ENCODE data around the gene TGFB2.

TGFB2 gene

DNA sequence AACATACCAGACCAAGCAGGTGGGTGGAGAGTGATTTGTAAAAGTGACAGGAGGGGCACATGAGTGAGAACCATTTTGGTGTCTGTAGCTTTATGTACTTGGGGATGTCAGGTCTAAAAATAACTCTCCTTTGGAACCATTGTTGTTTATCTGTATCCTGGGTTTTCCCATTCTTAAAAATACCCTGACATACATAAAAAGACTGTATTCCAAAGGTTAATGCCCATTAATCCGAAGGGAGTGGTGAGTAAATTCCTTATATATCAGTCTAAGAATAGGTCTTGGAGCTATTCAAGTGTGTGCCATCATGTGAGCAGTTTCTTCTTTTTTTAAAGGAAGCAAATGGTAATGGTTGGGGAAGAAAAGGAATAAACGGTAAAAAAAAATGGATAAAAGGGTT lies 117.5 kb downstream of the TGFB2 start:
- no peak for DNase-seq (ENCODE audit: low read depth, low spot score)

DNA sequence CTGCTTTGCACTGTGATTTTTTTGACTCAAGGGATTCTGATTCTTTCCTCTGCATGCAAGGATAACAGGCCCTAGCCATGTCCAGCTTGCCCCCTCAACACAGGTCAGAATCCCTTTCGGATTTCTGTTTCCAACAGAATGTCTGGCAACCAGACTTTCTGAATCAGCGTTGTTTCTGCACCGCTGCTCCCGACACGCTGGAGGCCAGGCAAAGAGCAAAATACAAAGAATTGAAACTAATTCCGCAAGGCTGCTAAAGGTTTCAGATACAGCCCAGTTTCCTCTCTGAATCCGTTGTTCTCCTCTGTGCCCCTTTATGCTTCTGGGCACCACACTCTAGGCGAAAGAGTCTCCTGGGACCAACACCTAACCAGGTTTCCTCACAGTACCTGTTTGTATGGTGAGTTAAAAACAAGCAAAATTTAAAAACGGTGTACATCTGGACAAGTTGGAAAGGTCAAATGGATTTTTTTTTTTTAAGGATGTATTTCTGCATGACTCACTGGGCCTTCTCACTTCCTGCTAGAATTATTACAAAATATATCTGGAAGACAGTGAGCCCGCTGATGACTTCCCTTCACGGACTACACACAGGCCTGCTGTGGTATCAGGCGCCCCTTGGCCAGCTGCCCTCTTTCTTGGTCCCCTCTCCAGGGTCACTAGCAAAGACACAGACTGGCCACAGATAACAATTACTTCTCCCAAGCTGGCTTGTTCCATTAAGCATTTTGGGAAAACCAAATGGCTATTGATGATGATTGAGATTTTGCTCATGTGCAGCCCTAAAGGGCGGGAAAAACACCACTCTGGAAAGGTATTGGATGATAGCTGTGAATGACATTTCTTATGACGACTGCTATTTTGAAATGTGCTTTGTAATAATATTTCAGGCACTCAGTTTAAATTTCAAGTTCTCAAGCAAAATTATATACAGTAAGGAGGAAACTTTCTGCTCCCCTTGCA lies 118.3 kb downstream of the TGFB2 start:
- DNase-seq (ENCODE audit: low read depth, low spot score) = no peak

- DNase-seq (ENCODE audit: low read depth, low spot score) = no peak
These were observed 119.7 kb downstream of the TGFB2 start for GRCh38 chr1:218464871-218465270.

DNA sequence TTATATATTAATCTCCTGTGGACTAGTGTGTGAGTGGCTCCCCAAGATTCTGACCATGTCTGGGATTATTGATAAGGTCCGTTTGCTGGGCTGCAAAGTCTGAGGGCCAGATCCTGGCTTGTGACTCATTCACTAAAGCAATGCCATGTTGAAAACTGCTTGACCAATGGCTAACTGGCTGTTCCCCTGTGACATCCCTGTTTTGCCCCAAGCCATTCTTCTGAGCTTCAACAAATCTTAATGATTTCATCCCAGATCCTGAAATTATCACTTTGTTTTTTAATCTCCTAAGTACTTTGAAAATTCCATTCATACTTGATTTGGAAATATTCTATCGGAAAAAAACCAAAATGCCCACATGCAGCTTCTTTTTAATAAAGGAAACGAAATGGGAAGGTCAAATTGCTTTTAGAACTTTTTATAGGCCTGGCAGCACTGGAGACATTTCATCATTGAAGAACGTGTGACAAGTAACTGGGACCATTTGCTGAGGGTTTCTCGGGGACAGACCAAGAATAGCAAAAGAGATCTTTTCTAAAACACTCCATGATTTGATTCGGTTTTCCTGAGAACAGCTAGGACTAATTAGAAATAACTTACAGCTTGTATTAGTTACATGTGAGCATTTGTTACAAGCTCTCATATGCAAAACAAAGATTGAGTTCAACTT lies 121.3 kb downstream of the TGFB2 start:
- DNase-seq (ENCODE audit: low read depth, low spot score) = no peak

DNA sequence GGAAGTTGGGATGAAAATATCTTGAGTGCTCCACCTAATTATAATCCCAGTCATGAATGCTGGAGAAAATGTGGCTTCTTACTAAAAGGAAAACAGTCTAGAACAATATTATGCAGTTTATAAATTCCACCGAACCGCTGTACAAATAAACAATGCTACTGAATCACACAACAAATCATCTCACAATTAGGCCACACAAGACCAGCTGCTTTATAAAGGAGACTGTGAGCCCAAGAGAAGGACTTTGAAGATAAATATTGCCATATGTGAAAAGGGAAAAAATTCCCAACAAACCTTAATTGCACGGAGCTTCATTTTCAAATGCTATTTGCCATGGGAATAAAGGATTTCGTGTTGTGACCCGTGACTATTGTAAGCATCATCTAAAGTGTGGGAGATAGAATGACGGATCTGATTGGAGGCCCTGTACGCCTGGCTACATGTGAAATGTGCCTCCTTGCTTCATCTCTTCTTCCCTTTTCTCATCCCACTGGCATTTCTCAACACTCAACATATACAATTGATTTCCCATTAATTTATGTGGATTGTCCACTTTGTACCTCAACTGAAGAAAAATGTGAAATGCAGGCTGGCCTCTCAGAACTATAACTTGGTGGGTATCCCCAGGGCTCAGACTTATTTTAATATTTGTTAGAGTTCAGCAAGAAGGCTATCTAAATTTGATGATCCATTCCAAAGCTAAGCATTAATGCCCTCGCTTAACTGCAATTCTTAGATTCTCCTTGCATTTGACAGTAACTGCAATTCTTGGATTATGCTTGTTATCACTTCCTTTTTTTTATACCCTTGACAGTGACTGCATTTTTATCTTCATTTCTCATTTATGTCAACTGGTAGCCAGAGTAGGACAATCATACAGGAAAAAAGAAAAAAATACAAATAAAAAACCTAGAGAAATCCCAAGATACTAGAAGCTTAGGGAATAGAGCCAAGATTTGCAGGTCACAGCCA lies 122.3 kb downstream of the TGFB2 start:
- DNase-seq (ENCODE audit: low read depth, low spot score) = no peak

- no peak for DNase-seq (ENCODE audit: low read depth, low spot score)
These were observed 123.6 kb downstream of the TGFB2 start for GRCh38 chr1:218468711-218469110.

DNA sequence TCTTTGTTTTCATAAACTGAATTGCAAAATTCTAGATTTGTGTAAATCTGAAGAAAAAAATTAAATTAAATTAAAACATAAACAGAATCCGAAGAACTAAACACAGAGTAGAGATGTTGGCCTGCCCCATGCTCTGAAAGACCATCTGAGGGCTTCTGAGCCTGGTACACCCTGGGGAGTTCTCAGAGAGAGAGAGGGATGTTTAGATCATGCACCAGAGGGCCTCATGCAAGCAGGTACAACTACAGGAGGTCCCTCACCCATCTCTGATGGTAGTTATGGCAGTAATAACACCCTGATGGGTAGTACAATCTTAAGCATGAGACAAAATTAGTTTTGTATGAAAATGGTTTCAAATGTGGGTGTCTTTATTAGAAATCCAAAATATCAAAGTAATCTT lies 127.7 kb downstream of the TGFB2 start:
- DNase-seq (ENCODE audit: low read depth, low spot score) = no peak

GRCh38 chr1:218473522-218473921 lies 128.4 kb downstream of the TGFB2 start:
- no peak for DNase-seq (ENCODE audit: low read depth, low spot score)

GRCh38 chr1:218474128-218474527 lies 129.0 kb downstream of the TGFB2 start:
- no peak for DNase-seq (ENCODE audit: low read depth, low spot score)

- DNase-seq (ENCODE audit: low read depth, low spot score) = no peak
These were observed 130.1 kb downstream of the TGFB2 start for GRCh38 chr1:218475275-218475674.

- DNase-seq (ENCODE audit: low read depth, low spot score) = no peak
These were observed 130.6 kb downstream of the TGFB2 start for GRCh38 chr1:218475699-218476098.

GRCh38 chr1:218476385-218476784 lies 131.2 kb downstream of the TGFB2 start:
- DNase-seq (ENCODE audit: low read depth, low spot score) = no peak

DNA sequence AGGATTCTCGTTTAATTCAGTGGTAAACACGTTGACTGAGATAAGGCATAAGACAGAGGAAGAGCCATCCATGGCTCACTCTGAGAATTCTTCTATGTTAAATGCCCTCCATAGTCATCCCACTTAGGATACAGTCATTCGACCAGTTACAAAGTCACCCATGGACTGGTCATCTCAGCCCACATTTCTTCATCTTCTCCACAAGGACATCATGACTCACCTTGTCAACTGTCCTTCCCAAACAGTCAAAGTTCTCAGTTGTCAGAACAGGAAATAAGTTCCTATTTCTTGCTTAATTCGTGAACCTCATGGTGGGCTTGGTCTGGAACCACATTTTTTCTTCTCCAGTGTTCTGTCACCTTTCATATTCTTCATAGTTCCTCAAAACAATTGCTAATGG lies 133.2 kb downstream of the TGFB2 start:
- DNase-seq (ENCODE audit: low read depth, low spot score) = no peak

- DNase-seq (ENCODE audit: low read depth, low spot score) = no peak
These were observed 134.4 kb downstream of the TGFB2 start for GRCh38 chr1:218479436-218480115.

DNA sequence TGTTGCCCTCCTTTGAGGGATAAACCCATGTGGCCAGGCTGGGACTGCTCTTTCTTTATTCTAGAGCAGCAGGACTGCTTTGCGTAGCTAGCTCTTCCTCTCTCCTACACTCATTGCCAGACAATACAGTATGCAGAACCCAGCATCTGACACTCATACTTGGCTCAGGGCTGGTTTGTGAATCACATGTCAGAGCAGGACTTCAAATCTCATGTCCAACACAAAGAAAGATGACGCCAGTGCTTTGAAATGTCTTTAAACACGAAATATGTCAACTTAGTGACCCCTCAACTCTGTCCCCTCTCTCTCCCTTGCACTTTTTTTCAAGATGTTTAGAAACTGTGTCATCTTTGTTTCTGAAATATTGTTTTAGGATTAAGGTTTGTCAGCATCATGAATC lies 135.0 kb downstream of the TGFB2 start:
- DNase-seq (ENCODE audit: low read depth, low spot score) = no peak

GRCh38 chr1:218480588-218481099 lies 135.5 kb downstream of the TGFB2 start:
- no peak for DNase-seq (ENCODE audit: low read depth, low spot score)

- no peak for DNase-seq (ENCODE audit: low read depth, low spot score)
These were observed 136.1 kb downstream of the TGFB2 start for GRCh38 chr1:218481116-218481775.

- DNase-seq (ENCODE audit: low read depth, low spot score) = no peak
These were observed 137.5 kb downstream of the TGFB2 start for GRCh38 chr1:218482683-218483082.

GRCh38 chr1:218485241-218485928 lies 140.2 kb downstream of the TGFB2 start:
- DNase-seq (ENCODE audit: low read depth, low spot score) = no peak

GRCh38 chr1:218488531-218488930 lies 143.4 kb downstream of the TGFB2 start:
- DNase-seq (ENCODE audit: low read depth, low spot score) = no peak

Measured in activated CD4-positive, CD25-positive, alpha-beta regulatory T cell treated with anti-CD3 and anti-CD28 coated beads, Interleukin-2, amount 50 U/mL, for 16 hours (primary cell).